DOHH2 (cell line): Measurements from ENCODE around the gene LYZ.

Source experiments
- H3F3A ChIP-seq: fragments of 200-600 bp; sonication (generic), shearing (Covaris generic); 2 replicates; pipeline ENCODE4 v1.6.0; 2016; ENCODE audit warnings: antibody characterized with exemption, mild to moderate bottlenecking; ENCODE audit not compliant: control insufficient read depth, insufficient read depth
- H3K27ac ChIP-seq: fragments of 200-600 bp; sonication (generic); 2 replicates; pipeline ENCODE4 v1.5.1; 2014; ENCODE audit warnings: low read depth, mild to moderate bottlenecking, low read length, moderate library complexity
- H3K27me3 ChIP-seq: fragments of 200-600 bp; sonication (generic); 2 replicates; pipeline ENCODE4 v1.6.1; 2014; ENCODE audit warnings: mild to moderate bottlenecking, low read length, mixed read lengths; ENCODE audit not compliant: control insufficient read depth
- H3K36me3 ChIP-seq: fragments of 200-600 bp; sonication (generic); 2 replicates; pipeline ENCODE4 v1.6.1; 2014; ENCODE audit warnings: mild to moderate bottlenecking, low read length, moderate library complexity, mixed read lengths; ENCODE audit not compliant: control insufficient read depth
- H3K4me1 ChIP-seq: fragments of 200-600 bp; sonication (generic); 2 replicates; pipeline ENCODE4 v1.6.1; 2014; ENCODE audit warnings: mild to moderate bottlenecking, low read length, mixed read lengths; ENCODE audit not compliant: control insufficient read depth
- H3K4me2 ChIP-seq: fragments of 200-600 bp; sonication (generic); 2 replicates; pipeline ENCODE4 v1.6.0; 2014; ENCODE audit warnings: mild to moderate bottlenecking, low read length, moderate library complexity
- H3K4me3 ChIP-seq: fragments of 200-600 bp; sonication (generic); 2 replicates; pipeline ENCODE4 v1.5.1; 2014; ENCODE audit warnings: mild to moderate bottlenecking, low read length, mixed read lengths
- H3K79me2 ChIP-seq: fragments of 200-600 bp; sonication (generic); 2 replicates; pipeline ENCODE4 v1.6.1; 2014; ENCODE audit warnings: mild to moderate bottlenecking, low read length, mixed read lengths; ENCODE audit not compliant: control insufficient read depth
- H3K9me2 ChIP-seq: fragments of 200-600 bp; sonication (generic); replicated peaks from 2 replicates; pipeline ENCODE4 v1.6.1; 2014; ENCODE audit warnings: mild to moderate bottlenecking, low read length, mixed read lengths; ENCODE audit not compliant: control insufficient read depth
- H3K9me3 ChIP-seq: fragments of 200-600 bp; sonication (generic); 2 replicates; pipeline ENCODE4 v1.6.1; 2014; ENCODE audit warnings: antibody characterized with exemption, low read length, mixed read lengths; ENCODE audit not compliant: control insufficient read depth, insufficient read depth
- H4K20me1 ChIP-seq: fragments of 200-600 bp; sonication (generic); 2 replicates; pipeline ENCODE4 v1.6.0; 2014; ENCODE audit warnings: low read depth, mild to moderate bottlenecking, antibody characterized with exemption, low read length, moderate library complexity; ENCODE audit not compliant: control insufficient read depth, insufficient read depth
- EZH2phosphoT487 ChIP-seq: fragments of 200-600 bp; sonication (generic); IDR thresholded peaks from 2 replicates; pipeline ENCODE4 v1.6.1; 2017; ENCODE audit warnings: borderline replicate concordance, mild to moderate bottlenecking, antibody characterized with exemption, low read length, moderate library complexity, mixed read lengths
- TF ChIP-seq, protein P1 (sequence below): fragments of 200-600 bp; sonication (generic); IDR thresholded peaks from one replicate; pipeline ENCODE4 v1.5.1; 2014; ENCODE audit warnings: antibody characterized with exemption, mild to moderate bottlenecking, low read depth, low read length; ENCODE audit not compliant: poor library complexity, severe bottlenecking

LYZ gene

DNA sequence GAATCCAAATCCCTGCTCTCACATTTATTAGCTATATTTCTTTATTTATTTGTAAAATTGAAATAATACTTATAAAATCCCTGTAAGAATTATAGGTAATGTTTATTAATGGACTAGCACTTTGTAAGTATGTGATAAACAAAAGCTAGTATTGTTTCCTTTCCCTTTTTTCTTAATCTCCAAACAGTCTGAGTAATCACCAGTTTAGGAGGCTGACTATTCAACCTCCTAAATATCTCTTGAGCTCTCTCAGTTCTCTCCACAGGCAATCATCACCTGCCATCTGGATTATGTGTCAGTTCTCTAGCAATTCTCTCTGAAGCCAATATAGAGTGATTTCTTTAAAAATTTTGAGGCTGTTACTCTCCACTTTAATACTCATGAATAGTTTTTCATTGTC lies 9.2 kb upstream of the LYZ start:
- Histone ChIP-seq H3F3A (no peaks in the 10 kb centered on the region), H3K27me3 (no peaks in the 10 kb centered on the region), H4K20me1 (no peaks in the 10 kb centered on the region), H3K9me2 (no peaks in the 10 kb centered on the region), H3K79me2 (no peaks in the 10 kb centered on the region), H3K4me2 (no peak overlapping the region), H3K27ac (no peak overlapping the region), H3K4me3 (no peak overlapping the region), H3K36me3 (no peaks in the 10 kb centered on the region), H3K4me1 (peaks cover 23% of the 10 kb centered on the region), H3K9me3 (no peaks in the 10 kb centered on the region)
- TF ChIP-seq EZH2phosphoT487 = no peak
- TF ChIP-seq, protein P1, sequence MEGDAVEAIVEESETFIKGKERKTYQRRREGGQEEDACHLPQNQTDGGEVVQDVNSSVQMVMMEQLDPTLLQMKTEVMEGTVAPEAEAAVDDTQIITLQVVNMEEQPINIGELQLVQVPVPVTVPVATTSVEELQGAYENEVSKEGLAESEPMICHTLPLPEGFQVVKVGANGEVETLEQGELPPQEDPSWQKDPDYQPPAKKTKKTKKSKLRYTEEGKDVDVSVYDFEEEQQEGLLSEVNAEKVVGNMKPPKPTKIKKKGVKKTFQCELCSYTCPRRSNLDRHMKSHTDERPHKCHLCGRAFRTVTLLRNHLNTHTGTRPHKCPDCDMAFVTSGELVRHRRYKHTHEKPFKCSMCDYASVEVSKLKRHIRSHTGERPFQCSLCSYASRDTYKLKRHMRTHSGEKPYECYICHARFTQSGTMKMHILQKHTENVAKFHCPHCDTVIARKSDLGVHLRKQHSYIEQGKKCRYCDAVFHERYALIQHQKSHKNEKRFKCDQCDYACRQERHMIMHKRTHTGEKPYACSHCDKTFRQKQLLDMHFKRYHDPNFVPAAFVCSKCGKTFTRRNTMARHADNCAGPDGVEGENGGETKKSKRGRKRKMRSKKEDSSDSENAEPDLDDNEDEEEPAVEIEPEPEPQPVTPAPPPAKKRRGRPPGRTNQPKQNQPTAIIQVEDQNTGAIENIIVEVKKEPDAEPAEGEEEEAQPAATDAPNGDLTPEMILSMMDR = no peak

DNA sequence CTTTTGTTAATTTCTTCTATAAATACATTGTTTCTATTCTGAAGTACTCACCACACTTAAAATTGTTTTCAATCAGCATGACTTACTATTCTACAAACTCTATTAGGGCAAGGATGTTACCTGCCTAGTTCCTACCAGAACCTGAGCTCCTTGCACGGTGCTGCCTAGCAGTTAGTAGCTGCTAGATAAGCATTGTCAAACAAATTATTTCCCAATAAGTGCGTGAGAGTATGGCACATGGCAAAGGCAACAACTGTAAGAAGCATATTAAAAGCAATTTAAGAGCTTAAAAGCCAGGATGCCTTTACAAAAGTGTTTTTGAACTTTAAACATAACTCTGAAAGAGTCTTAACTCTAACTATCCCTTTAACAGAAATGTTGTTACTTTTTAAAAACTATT lies 8.2 kb upstream of the LYZ start:
- no peak overlapping the region for H3K4me3 ChIP-seq
- H3K4me1 ChIP-seq = peaks cover 23% of the 10 kb centered on the region
- H3K27me3 ChIP-seq = no peaks in the 10 kb centered on the region
- H3F3A ChIP-seq = no peaks in the 10 kb centered on the region
- TF ChIP-seq EZH2phosphoT487 = no peak
- TF ChIP-seq, protein P1 = no peak
- no peaks in the 10 kb centered on the region for H3K9me2 ChIP-seq
- no peaks in the 10 kb centered on the region for H3K9me3 ChIP-seq
- H3K36me3 ChIP-seq = no peaks in the 10 kb centered on the region
- H3K79me2 ChIP-seq = no peaks in the 10 kb centered on the region
- H3K4me2 ChIP-seq = no peak overlapping the region
- H4K20me1 ChIP-seq = no peaks in the 10 kb centered on the region
- H3K27ac ChIP-seq = no peak overlapping the region

DNA sequence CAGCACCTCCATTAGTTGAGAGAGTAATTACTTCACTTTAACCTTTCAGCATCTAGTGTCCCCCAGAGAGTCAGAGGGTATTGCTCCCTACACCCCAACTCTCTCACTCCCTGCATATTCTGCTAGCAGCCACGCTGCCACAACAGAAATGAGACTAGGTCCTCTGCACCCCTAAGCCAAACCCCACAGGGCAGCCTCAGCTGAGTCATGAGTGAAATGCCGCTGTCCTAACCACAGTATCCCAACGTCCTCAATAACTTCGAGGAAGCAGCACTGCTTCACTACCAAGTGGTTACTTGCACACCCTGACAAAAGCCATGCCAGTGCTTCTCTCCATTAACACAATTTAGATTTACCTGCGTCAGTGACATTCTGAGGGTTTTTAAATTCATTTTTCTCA lies 6.9 kb upstream of the LYZ start:
- Histone ChIP-seq H3K4me1 (peaks cover 23% of the 10 kb centered on the region), H3K36me3 (no peaks in the 10 kb centered on the region), H3K4me3 (no peak overlapping the region), H4K20me1 (no peaks in the 10 kb centered on the region), H3F3A (no peaks in the 10 kb centered on the region), H3K27me3 (no peaks in the 10 kb centered on the region), H3K9me2 (no peaks in the 10 kb centered on the region), H3K27ac (no peak overlapping the region), H3K79me2 (no peaks in the 10 kb centered on the region), H3K9me3 (no peaks in the 10 kb centered on the region), H3K4me2 (no peak overlapping the region)
- TF ChIP-seq, protein P1 = no peak
- no peak for TF ChIP-seq EZH2phosphoT487

DNA sequence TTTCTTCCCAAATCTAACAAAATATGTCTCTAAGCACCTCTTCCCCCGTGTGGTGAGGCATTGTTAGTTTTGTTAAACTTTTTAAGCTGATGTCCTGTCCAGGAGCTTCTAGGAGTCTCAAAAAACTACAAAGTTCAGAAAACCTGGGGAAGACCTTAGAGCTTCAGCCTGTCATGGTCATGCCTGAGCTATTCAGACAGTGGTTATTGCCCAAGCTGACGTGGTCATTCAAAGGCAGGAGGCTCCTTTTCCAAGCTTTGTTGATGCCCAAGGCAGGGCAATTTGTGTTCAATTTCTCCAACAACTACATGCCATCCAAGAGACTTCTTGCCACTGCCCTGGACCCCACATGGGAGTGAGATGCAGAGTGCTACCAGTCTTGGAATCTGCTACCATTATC lies 5.8 kb upstream of the LYZ start:
- H3K36me3 ChIP-seq = no peaks in the 10 kb centered on the region
- no peaks in the 10 kb centered on the region for H4K20me1 ChIP-seq
- no peaks in the 10 kb centered on the region for H3F3A ChIP-seq
- H3K4me3 ChIP-seq = no peak overlapping the region
- no peaks in the 10 kb centered on the region for H3K9me2 ChIP-seq
- no peaks in the 10 kb centered on the region for H3K79me2 ChIP-seq
- H3K4me2 ChIP-seq = no peak overlapping the region
- H3K4me1 ChIP-seq = peaks cover 15% of the 10 kb centered on the region
- TF ChIP-seq, protein P1 = no peak
- TF ChIP-seq EZH2phosphoT487 = no peak
- no peaks in the 10 kb centered on the region for H3K27me3 ChIP-seq
- H3K27ac ChIP-seq = no peak overlapping the region
- H3K9me3 ChIP-seq = no peaks in the 10 kb centered on the region
